Measurements from ENCODE around the gene CERK. TPM values are rescaled to one million over a fixed set of nuclear protein-coding genes. Genes with fewer than 3 reads are reported as not detected.

The CERK gene
- total RNA-seq, 4 donors from 2014 or later, result 37.3 to 51.1 (median 48.0) TPM

GRCh38 chr22:46748206-46748907 is 10.3 kb upstream of the CERK start:
- intact Hi-C loops (cut with DNase I), result no loop called here
- no peak overlapping the region for H3K27ac ChIP-seq (replicated peaks in 1 of 4)

GRCh38 chr22:46747646-46748045 is 9.6 kb upstream of the CERK start:
- H3K36me3 ChIP-seq, result no peaks in the 10 kb centered on the region
- H3K4me1 ChIP-seq, result peaks cover 13 to 27% (median 24%) of the 10 kb centered on the region in 4 donors
- TF ChIP-seq EP300 (IDR thresholded peaks at IDR 0.05) (no peak), POLR2A (IDR thresholded peaks at IDR 0.05; ENCODE audit: low read depth) (no peak), POLR2AphosphoS5 (IDR thresholded peaks at IDR 0.05) (no peak), CTCF (IDR thresholded peaks at IDR 0.05) (no peak)
- peaks cover 0 to 57% (median 0%) of the 10 kb centered on the region in 4 donors for H3K27me3 ChIP-seq
- no peak overlapping the region for H3K4me3 ChIP-seq
- WGBS, result 81% methylated on average over 8 of the region's 8 CpGs
- intact Hi-C loops (cut with DNase I), result no loop called here
- DNase-seq (ENCODE audit: extremely low spot score), result no peak
- no peak overlapping the region for H3K27ac ChIP-seq (replicated peaks in 1 of 4)
- no peaks in the 10 kb centered on the region for H3K9me3 ChIP-seq

More at GRCh38 chr22:46748206-46748907, 10.3 kb upstream of the CERK start:
- no peak for DNase-seq (ENCODE audit: extremely low spot score)
- Histone ChIP-seq H3K36me3 (no peaks in the 10 kb centered on the region), H3K27me3 (peaks cover 0 to 57% (median 0%) of the 10 kb centered on the region in 4 donors), H3K9me3 (no peaks in the 10 kb centered on the region), H3K4me3 (no peak overlapping the region), H3K4me1 (peaks cover 20 to 34% (median 30%) of the 10 kb centered on the region in 4 donors)
- TF ChIP-seq EP300 (IDR thresholded peaks at IDR 0.05), result no peak
- WGBS, result 91% methylated on average over 13 of the region's 20 CpGs

GRCh38 chr22:46746620-46747019 is 8.6 kb upstream of the CERK start:
- Histone ChIP-seq H3K9me3 (no peaks in the 10 kb centered on the region), H3K27ac (replicated peaks in 1 of 4) (no peak overlapping the region), H3K4me1 (peaks cover 13 to 27% (median 26%) of the 10 kb centered on the region in 4 donors), H3K36me3 (no peaks in the 10 kb centered on the region), H3K4me3 (no peak overlapping the region), H3K27me3 (peaks cover 0 to 54% (median 0%) of the 10 kb centered on the region in 4 donors)
- no peak for DNase-seq (ENCODE audit: extremely low spot score)
- TF ChIP-seq POLR2A (IDR thresholded peaks at IDR 0.05; ENCODE audit: low read depth) (no peak), POLR2AphosphoS5 (IDR thresholded peaks at IDR 0.05) (no peak), EP300 (IDR thresholded peaks at IDR 0.05) (no peak), CTCF (IDR thresholded peaks at IDR 0.05) (no peak)
- WGBS, result 80% methylated on average over 5 of the region's 11 CpGs
- intact Hi-C loops (cut with DNase I), result no loop called here

GRCh38 chr22:46746192-46746591 is 8.1 kb upstream of the CERK start:
- H3K4me3 ChIP-seq, result no peak overlapping the region
- DNase-seq (ENCODE audit: extremely low spot score), result no peak
- 66% methylated on average over 5 of the region's 5 CpGs for WGBS
- no peaks in the 10 kb centered on the region for H3K36me3 ChIP-seq
- H3K27ac ChIP-seq (replicated peaks in 1 of 4), result no peak overlapping the region
- no peaks in the 10 kb centered on the region for H3K9me3 ChIP-seq
- intact Hi-C loops (cut with DNase I), result no loop called here
- TF ChIP-seq POLR2AphosphoS5 (IDR thresholded peaks at IDR 0.05), result no peak
- TF ChIP-seq POLR2A (IDR thresholded peaks at IDR 0.05; ENCODE audit: low read depth), result no peak
- no peak for TF ChIP-seq CTCF (IDR thresholded peaks at IDR 0.05)
- TF ChIP-seq EP300 (IDR thresholded peaks at IDR 0.05), result no peak
- peaks cover 13 to 30% (median 25%) of the 10 kb centered on the region in 4 donors for H3K4me1 ChIP-seq
- H3K27me3 ChIP-seq, result peaks cover 0 to 49% (median 0%) of the 10 kb centered on the region in 4 donors

- 92% methylated on average over 6 of the region's 6 CpGs for WGBS
- H3K27me3 ChIP-seq, result peaks cover 0 to 33% (median 0%) of the 10 kb centered on the region in 4 donors
- DNase-seq (ENCODE audit: extremely low spot score), result no peak
Observed at GRCh38 chr22:46744581-46744980, 6.5 kb upstream of the CERK start.

More at GRCh38 chr22:46744581-46744980, 6.5 kb upstream of the CERK start:
- H3K4me3 ChIP-seq, result no peak overlapping the region
- no peaks in the 10 kb centered on the region for H3K36me3 ChIP-seq
- peaks cover 14 to 31% (median 19%) of the 10 kb centered on the region in 4 donors for H3K4me1 ChIP-seq
- H3K9me3 ChIP-seq, result no peaks in the 10 kb centered on the region
- H3K27ac ChIP-seq (replicated peaks in 1 of 4), result no peak overlapping the region
- intact Hi-C loops (cut with DNase I), result no loop called here
- TF ChIP-seq POLR2A (IDR thresholded peaks at IDR 0.05; ENCODE audit: low read depth), result no peak
- TF ChIP-seq POLR2AphosphoS5 (IDR thresholded peaks at IDR 0.05), result no peak
- no peak for TF ChIP-seq CTCF (IDR thresholded peaks at IDR 0.05)

All from esophagus muscularis mucosa (tissue), 4 donors.